Pancreas (tissue), 10 donors: Measurements from ENCODE around the gene TEX10. TPM values are rescaled to one million over a fixed set of nuclear protein-coding genes. Genes with fewer than 3 reads are reported as not detected.
"Not testable (repeated sequence)": the region's sequence is repeated elsewhere in the genome, so short reads cannot be mapped to it uniquely, and the experiment has no call there.

Source experiments
- ATAC-seq, 4 donors: fragments of 200-7000 bp; cut with Tn5 transposase; one replicate each; pipeline versions ENCODE4 v1.8.0 to v1.9.1; 2020; ENCODE audit warnings: mild to moderate bottlenecking in 4 of 4, moderate library complexity in 4 of 4
- DNase-seq, 6 donors: peaks; one replicate each; pipeline ENCODE4 v3.0.0-alpha.2; 2020
- FAIRE-seq: peaks from 2 replicates; lab custom pipeline; 2012; peaks lifted over from hg19 to GRCh38; lab: Jason Lieb, UNC
- H3K27ac ChIP-seq, 4 donors: fragments of 200-600 bp; sonication (generic); 1 replicate in 3 of 4; 2 replicates in 1 of 4; pipeline versions ENCODE4 v1.5.0 to v1.8.0; 2020
- H3K27me3 ChIP-seq, 4 donors: fragments of 200-600 bp; one replicate each; pipeline ENCODE4 v1.8.0; 2021
- H3K36me3 ChIP-seq, 3 donors: fragments of 200-600 bp; sonication (generic) in 1 of 3; one replicate each; pipeline versions ENCODE4 v1.5.0 to v1.8.0; 2020 to 2021
- H3K4me1 ChIP-seq, 3 donors: fragments of 200-600 bp; one replicate each; pipeline ENCODE4 v1.8.0; 2021
- H3K4me3 ChIP-seq, 4 donors: fragments of 200-600 bp; sonication (generic) in 2 of 4; one replicate each; pipeline versions ENCODE4 v1.5.0 to v1.8.0; 2020 to 2021
- H3K9me3 ChIP-seq, 4 donors: fragments of 200-600 bp; one replicate each; pipeline ENCODE4 v1.8.0; 2021
- WGBS, 2 donors: extraction: QIAGEN DNeasy Blood & Tissue Kit; methylation state at CpG; one replicate each; pipeline ENCODE4 v1.1.7; 2013; 5-methylcytosine and 5-hydroxymethylcytosine counted together
- intact Hi-C, 3 donors: fragments of 100-400 bp; cut with DNase I; formaldehyde crosslinking; loops; one replicate each; pipeline versions ENCODE4 v1.11.1 to v1.14.2; 2022
- polyA plus RNA-seq, 2 donors: library from polyadenylated mRNA; stranded (reverse); fragments of 200-250 nt; gene quantifications; one replicate each; pipeline ENCODE4 v1.2.3, GENCODE V29; 2013
- total RNA-seq, 6 donors: library from RNA; stranded (reverse); fragmentation: NEBNext Ultra II Directional in 4 of 6; extraction: Animal tissue kit (Norgen Biotek cat#: 25700) in 4 of 6; gene quantifications; one replicate each; pipeline versions ENCODE4 v1.2.1 to v1.2.4, GENCODE V29; 2021 to 2023
- TF ChIP-seq, protein P1 (sequence below), 4 donors: fragments of 200-600 bp; sonication (generic) in 3 of 4; IDR thresholded peaks; one replicate each; pipeline versions ENCODE4 v1.5.0 to v1.8.0; 2021; ENCODE audit warnings: antibody characterized with exemption in 4 of 4
- donor health status: healthy with polysubstance abuse.
- donor health status: DM: no; HTN: no; CAD: no; lungs with moderate emphysema.
- donor health status: DM: no; HTN: no; CAD: no.
- donor health status: control.
- donor health status: control.
- donor health status: Bipolar disorder and iron deficiency.
- donor health status: DM: yes; HTN: yes; CAD: no.
- donor health status: DM: no; HTN: no; CAD: no.
- donor health status: DM: no; HTN: no; CAD: no.
- donor health status: DM: yes; HTN: yes; CAD: no.

Gene TEX10
- total and polyA plus RNA-seq, 8 donors, result 3.1 to 6.7 (median 5.4) TPM

DNA sequence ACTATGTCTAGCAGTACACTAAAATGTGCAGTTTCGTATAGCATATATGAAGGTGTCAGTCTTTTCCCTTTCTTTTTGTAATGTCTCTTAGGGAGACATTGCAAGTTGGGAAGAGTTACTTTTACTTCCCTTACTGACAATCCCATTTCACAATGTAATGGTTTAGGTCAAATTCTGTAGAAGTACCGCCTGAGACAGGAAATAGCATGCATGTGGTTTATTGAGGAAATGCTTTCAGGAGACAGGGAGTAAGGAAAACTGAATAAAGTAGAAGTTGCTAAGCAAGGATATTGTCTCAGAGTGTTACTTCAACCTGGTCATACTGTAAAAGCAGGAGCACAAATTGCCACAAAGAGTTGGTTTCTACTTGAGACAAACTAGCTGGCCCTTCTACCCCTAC is 42.1 kb upstream of the TEX10 start:
- FAIRE-seq (no peak), ATAC-seq (peak in 1 of 4 donors; percentile 16), DNase-seq (no peak)
- Histone ChIP-seq H3K27me3 (no peaks in the 10 kb centered on the region), H3K4me1 (no peaks in the 10 kb centered on the region), H3K27ac (no peak overlapping the region), H3K4me3 (no peak overlapping the region), H3K36me3 (no peaks in the 10 kb centered on the region), H3K9me3 (no peaks in the 10 kb centered on the region)
- TF ChIP-seq, protein P1, sequence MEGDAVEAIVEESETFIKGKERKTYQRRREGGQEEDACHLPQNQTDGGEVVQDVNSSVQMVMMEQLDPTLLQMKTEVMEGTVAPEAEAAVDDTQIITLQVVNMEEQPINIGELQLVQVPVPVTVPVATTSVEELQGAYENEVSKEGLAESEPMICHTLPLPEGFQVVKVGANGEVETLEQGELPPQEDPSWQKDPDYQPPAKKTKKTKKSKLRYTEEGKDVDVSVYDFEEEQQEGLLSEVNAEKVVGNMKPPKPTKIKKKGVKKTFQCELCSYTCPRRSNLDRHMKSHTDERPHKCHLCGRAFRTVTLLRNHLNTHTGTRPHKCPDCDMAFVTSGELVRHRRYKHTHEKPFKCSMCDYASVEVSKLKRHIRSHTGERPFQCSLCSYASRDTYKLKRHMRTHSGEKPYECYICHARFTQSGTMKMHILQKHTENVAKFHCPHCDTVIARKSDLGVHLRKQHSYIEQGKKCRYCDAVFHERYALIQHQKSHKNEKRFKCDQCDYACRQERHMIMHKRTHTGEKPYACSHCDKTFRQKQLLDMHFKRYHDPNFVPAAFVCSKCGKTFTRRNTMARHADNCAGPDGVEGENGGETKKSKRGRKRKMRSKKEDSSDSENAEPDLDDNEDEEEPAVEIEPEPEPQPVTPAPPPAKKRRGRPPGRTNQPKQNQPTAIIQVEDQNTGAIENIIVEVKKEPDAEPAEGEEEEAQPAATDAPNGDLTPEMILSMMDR (IDR thresholded peaks at IDR 0.05), result no peak
- WGBS, 2 donors, result 87 to 92% methylated on average over 2 of the region's 2 CpGs
- intact Hi-C loops, result no loop called here

DNA sequence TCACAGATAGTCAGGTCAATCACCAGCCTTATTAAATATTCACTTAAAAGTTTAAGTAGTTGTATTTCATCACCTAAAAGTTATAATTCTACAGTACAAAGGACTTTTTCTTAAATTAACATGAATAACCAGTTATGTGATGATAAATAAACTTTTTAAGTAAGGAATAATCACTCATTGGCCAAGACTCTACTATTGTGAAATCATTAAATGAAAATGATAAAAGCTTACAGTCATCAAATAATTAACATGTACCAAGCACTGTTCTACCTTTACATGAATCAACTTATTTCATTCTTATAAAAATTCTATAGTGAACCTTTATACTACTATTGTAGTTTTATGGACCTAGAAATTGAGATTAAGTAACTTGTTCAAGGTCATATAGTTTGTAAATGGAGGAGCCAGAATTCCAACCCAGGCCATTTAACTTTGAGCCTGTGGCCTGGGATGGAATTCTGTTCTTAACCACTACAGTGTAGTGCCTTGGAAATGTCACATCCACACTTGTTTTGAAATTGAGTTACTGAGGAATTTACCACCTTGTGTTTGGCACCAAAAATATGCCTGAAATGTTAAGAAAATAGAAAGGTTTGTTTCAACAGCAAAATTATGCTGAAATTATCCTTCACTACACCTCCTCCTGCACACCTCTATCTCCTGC is 41.4 kb upstream of the TEX10 start:
- Histone ChIP-seq H3K4me3 (no peak overlapping the region), H3K36me3 (no peaks in the 10 kb centered on the region), H3K4me1 (no peaks in the 10 kb centered on the region), H3K27me3 (no peaks in the 10 kb centered on the region), H3K9me3 (no peaks in the 10 kb centered on the region), H3K27ac (no peak overlapping the region)
- ATAC-seq, result no peak
- no peak for FAIRE-seq
- intact Hi-C loops, result no loop called here
- TF ChIP-seq, protein P1 (IDR thresholded peaks at IDR 0.05), result no peak
- DNase-seq, result no peak

DNA sequence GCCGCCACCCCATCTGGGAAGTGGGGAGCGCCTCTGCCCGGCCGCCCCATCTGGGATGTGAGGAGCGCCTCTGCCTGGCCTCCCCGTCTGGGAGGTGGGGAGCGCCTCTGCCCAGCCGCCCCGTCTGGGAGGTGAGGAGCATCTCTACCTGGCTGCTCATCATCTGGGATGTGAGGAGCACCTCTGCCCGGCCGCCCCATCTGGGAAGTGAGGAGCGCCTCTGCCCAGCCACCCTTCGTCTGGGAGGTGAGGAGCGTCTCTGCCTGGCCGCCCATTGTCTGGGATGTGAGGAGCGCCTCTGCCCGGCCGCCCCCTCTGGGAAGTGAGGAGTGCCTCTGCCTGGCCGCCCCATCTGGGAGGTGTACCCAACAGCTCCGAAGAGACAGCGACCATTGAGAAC is 40.2 kb upstream of the TEX10 start:
- H3K27ac ChIP-seq, H3K9me3 ChIP-seq, H3K36me3 ChIP-seq, H3K4me3 ChIP-seq, H3K4me1 ChIP-seq, H3K27me3 ChIP-seq, intact Hi-C loops, FAIRE-seq, ATAC-seq: not testable (repeated sequence)
- WGBS, 2 donors, result 97% methylated on average over 21 of the region's 21 CpGs
- peak in 1 of 6 donors; percentile 41 for DNase-seq

DNA sequence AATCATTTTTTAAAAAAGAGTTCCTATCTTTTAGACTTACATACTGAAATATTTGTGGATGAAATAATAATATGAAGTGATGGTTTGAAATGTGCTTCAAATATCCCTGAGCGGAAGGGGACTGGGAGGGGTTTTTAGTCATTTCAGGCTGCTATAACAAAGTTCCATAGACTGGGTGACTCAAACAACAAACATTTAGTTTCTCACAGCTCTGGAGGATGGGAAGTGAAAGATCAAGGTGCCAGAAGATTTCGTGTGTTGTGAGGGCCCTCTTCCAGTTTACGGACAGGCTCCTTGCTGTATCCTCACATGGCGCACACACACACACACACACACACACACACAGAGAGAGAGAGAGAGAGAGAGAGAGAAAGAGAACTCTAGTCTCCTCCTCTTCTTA is 27.1 kb upstream of the TEX10 start:
- no peak for DNase-seq
- WGBS, 2 donors, result 72 to 93% methylated on average over 4 of the region's 4 CpGs
- no peak overlapping the region for H3K4me3 ChIP-seq
- no peaks in the 10 kb centered on the region for H3K36me3 ChIP-seq
- H3K27me3 ChIP-seq, result no peaks in the 10 kb centered on the region
- no peaks in the 10 kb centered on the region for H3K4me1 ChIP-seq
- TF ChIP-seq, protein P1 (IDR thresholded peaks at IDR 0.05), result no peak
- H3K27ac ChIP-seq, result no peak overlapping the region
- no peaks in the 10 kb centered on the region for H3K9me3 ChIP-seq
- intact Hi-C loops, result no loop called here
- no peak for ATAC-seq
- no peak for FAIRE-seq

DNA sequence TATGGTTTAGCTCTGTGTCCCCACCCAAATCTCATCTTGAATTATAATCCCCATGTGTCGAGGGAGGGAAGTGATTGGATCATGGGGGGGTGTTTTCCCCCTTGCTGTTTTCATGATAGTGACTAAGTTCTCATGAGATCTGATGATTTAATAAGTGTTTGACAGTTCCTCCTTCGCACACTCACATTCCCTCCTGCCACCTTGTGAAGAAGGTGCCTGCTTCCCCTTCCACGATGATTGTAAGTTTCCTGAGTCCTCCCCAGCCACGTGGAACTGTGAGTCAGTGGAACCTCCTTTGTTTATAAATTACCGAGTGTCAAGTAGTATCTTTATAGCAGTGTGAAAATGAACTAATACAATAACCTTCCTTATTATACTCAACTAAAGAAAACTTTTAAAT is 24.3 kb upstream of the TEX10 start:
- no peak for DNase-seq
- H3K36me3 ChIP-seq, result no peaks in the 10 kb centered on the region
- no peak overlapping the region for H3K4me3 ChIP-seq
- no peaks in the 10 kb centered on the region for H3K4me1 ChIP-seq
- intact Hi-C loops, result no loop called here
- no peaks in the 10 kb centered on the region for H3K9me3 ChIP-seq
- FAIRE-seq, result no peak
- TF ChIP-seq, protein P1 (IDR thresholded peaks at IDR 0.05), result no peak
- no peak overlapping the region for H3K27ac ChIP-seq
- H3K27me3 ChIP-seq, result no peaks in the 10 kb centered on the region
- 75 to 83% methylated on average over 5 of the region's 5 CpGs for WGBS, 2 donors
- no peak for ATAC-seq
